Hepatocyte (in vitro differentiated cells): Measurements from ENCODE around the gene TMEM38A.

Experiments used
- EZH2 ChIP-seq: fragments of 200-600 bp; sonication (generic); IDR thresholded peaks from 2 replicates; pipeline ENCODE4 v1.6.1; 2016; ENCODE audit warnings: antibody characterized with exemption, mild to moderate bottlenecking, borderline replicate concordance
- EZH2phosphoT487 ChIP-seq: fragments of 200-600 bp; sonication (generic); IDR thresholded peaks from one replicate; pipeline ENCODE4 v1.6.1; 2018; ENCODE audit warnings: antibody characterized with exemption, mild to moderate bottlenecking, low read depth, moderate library complexity; ENCODE audit not compliant: unreplicated experiment, severe bottlenecking
- TF ChIP-seq, protein P1 (sequence below): fragments of 200-600 bp; sonication (generic); IDR thresholded peaks from 2 replicates; pipeline ENCODE4 v1.5.1; 2016; ENCODE audit warnings: antibody characterized with exemption, mild to moderate bottlenecking; ENCODE audit not compliant: poor library complexity

DNA sequence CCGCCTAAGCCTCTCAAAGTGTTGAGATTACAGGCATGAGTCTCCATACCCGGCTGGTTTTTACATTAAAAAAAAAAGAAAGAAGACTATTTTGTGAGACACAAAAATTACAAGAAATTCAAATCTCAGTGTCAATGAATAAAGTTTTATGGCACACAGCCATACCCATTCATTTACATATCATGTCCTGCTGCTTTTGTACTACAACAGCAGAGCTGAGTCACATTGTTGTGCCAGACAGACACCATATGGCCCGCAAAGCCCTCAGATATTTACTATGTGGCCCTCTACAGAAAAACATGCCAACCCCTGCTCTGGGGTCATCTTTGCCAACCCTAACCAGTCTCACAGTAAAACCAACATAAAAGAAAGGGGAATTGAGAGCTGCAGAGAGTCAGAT lies 6.3 kb upstream of the TMEM38A start:
- TF ChIP-seq EZH2 (no peak), EZH2phosphoT487 (no peak)
- TF ChIP-seq, protein P1, sequence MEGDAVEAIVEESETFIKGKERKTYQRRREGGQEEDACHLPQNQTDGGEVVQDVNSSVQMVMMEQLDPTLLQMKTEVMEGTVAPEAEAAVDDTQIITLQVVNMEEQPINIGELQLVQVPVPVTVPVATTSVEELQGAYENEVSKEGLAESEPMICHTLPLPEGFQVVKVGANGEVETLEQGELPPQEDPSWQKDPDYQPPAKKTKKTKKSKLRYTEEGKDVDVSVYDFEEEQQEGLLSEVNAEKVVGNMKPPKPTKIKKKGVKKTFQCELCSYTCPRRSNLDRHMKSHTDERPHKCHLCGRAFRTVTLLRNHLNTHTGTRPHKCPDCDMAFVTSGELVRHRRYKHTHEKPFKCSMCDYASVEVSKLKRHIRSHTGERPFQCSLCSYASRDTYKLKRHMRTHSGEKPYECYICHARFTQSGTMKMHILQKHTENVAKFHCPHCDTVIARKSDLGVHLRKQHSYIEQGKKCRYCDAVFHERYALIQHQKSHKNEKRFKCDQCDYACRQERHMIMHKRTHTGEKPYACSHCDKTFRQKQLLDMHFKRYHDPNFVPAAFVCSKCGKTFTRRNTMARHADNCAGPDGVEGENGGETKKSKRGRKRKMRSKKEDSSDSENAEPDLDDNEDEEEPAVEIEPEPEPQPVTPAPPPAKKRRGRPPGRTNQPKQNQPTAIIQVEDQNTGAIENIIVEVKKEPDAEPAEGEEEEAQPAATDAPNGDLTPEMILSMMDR = no peak
